ENCODE results near the gene DUSP10.

GRCh38 chr1:221778535-221779142 lies 36.8 kb upstream of the DUSP10 start:
- TF ChIP-seq CTCF (IDR thresholded peaks at IDR 0.05; ENCODE audit: insufficient read depth, low read length, poor library complexity, severe bottlenecking) (no peak), EZH2phosphoT487 (conservative IDR thresholded peaks at IDR 0.05; ENCODE audit: low read length) (no peak)
